H1 (cell line): ENCODE measurements around the gene FAM209B. TPM values are rescaled to one million over a fixed set of nuclear protein-coding genes. Genes with fewer than 3 reads are reported as not detected.

Experiments used
- YY1 ChIP-seq: IDR thresholded peaks from 2 replicates; pipeline ENCODE4 v1.6.1; 2011; ENCODE audit warnings: low read depth, mild to moderate bottlenecking, low read length
- polyA plus RNA-seq, 7 experiments: library from polyadenylated mRNA; depleted of rRNA in 3 of 7; stranded (reverse) in 5 of 7; unstranded in 2 of 7; fragments of >200 nt in 5 of 7; fragments of 200-250 nt in 2 of 7; gene quantifications; 1 replicate in 5 of 7; 2 replicates in 1 of 7; 4 replicates in 1 of 7; pipeline versions ENCODE4 v1.2.1 to v1.2.3, GENCODE V29; 2011 to 2013; ENCODE audit warnings: missing spikeins in 2 of 7, mixed read lengths in 2 of 7
- total RNA-seq: library from RNA; stranded (reverse); fragmentation: NEBNext Ultra II Directional; extraction: Animal tissue kit (Norgen Biotek cat#: 25700); gene quantifications from 2 replicates; pipeline ENCODE4 v1.2.1, GENCODE V29; 2021

FAM209B gene
- total and polyA plus RNA-seq, 2 of the 8 experiments (the other 6 are each of a cell fraction or from before 2014, with no cell fraction given) = 0.29 TPM; not detected in 1

- TF ChIP-seq YY1 = no peak
Observed at GRCh38 chr20:56520180-56520579, 12.9 kb upstream of the FAM209B start (continued).
